22Rv1 (cell line): ENCODE data around the gene SLC8A3.

Experiments used
- CTCF ChIP-seq: fragments of 450-650 bp; IDR thresholded peaks from 2 replicates; pipeline ENCODE4 v1.5.1; 2017; ENCODE audit warnings: mild to moderate bottlenecking
- ZFX ChIP-seq: fragments of 450-650 bp; IDR thresholded peaks from 2 replicates; pipeline ENCODE4 v1.6.1; 2017; ENCODE audit warnings: antibody characterized with exemption, borderline replicate concordance

- no peak for TF ChIP-seq CTCF
- no peak for TF ChIP-seq ZFX
Measured at GRCh38 chr14:70096866-70097265, 91.9 kb downstream of the SLC8A3 start.
